Stimulated activated CD8-positive, alpha-beta memory T cell treated with anti-CD3 and anti-CD28 coated beads, Interleukin-15, amount 100 ng/mL, for 48 hours (primary cell): ENCODE data around the gene STEAP1B.
"Not testable (repeated sequence)": the region's sequence is repeated elsewhere in the genome, so short reads cannot be mapped to it uniquely, and the experiment has no call there.

Experiments
- DNase-seq, 2 donors: peaks; one replicate each; pipeline ENCODE4 v3.0.0-alpha.2; 2020; ENCODE audit warnings: low read depth in 2 of 2

Gene STEAP1B

DNA sequence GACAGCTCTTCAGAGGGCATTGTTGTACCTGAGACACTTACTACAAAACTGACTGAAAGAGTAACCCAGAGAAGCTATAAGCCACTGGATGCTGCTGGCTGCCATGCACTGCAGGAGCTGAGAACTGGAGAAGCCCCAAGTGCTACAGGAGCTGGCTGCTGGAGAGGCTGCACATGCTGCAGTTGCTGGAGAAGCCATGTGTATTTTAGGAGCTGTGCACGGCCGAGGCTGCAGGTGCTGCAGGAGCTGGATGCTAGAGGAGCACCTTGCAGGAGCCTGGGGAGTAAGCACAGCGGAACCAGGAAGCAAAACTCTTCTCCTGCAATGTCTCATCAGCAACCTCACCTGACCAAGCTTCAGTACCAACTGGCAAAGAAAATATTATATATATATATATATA lies 45.5 kb downstream of the STEAP1B start:
- DNase-seq = no peak

GRCh38 chr7:22452960-22453558 lies 46.9 kb downstream of the STEAP1B start:
- DNase-seq = no peak

- DNase-seq = peak; percentile 13 to 15
These were observed 47.6 kb downstream of the STEAP1B start for GRCh38 chr7:22452142-22452959.

GRCh38 chr7:22450013-22450412 lies 50.0 kb downstream of the STEAP1B start:
- not testable (repeated sequence) for DNase-seq

DNA sequence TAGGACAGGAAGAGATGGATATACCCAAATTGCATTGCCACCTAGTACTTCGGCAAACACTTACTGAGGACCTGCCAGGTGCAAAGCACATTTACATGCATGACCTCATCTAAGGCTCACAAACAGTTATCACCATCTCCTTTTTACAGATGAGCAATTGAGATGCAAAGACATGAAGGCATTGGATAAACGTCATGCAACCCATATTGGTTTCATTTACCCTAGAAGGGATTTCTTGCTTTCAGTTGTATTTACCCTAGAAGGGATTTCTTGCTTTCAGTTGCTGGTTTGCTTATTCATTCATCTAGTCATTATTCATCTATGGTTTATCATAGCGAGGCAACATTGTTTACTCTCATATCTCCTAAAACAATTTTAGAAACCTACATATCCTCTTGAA lies 52.2 kb downstream of the STEAP1B start:
- no peak for DNase-seq

GRCh38 chr7:22447008-22447407 lies 53.0 kb downstream of the STEAP1B start:
- DNase-seq = no peak

DNA sequence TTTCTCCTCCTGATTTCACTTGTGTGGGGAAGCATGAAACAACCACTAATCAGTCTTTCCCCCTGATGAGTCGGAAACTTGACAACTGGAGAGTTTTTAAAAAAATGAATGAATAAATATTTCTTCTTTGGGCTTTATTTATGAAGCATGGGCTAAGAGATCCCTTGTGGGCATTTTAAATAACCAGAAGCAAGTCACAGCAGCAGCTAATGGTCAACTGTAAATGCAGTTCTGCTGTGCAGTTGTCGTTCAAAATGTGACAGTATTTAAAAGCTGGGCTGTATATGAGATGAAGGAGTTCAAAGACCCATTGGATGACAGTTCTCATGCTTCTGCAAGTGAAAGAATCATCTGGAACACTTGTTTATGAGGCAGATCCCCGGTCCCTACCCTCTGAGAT lies 54.1 kb downstream of the STEAP1B start:
- no peak for DNase-seq

DNA sequence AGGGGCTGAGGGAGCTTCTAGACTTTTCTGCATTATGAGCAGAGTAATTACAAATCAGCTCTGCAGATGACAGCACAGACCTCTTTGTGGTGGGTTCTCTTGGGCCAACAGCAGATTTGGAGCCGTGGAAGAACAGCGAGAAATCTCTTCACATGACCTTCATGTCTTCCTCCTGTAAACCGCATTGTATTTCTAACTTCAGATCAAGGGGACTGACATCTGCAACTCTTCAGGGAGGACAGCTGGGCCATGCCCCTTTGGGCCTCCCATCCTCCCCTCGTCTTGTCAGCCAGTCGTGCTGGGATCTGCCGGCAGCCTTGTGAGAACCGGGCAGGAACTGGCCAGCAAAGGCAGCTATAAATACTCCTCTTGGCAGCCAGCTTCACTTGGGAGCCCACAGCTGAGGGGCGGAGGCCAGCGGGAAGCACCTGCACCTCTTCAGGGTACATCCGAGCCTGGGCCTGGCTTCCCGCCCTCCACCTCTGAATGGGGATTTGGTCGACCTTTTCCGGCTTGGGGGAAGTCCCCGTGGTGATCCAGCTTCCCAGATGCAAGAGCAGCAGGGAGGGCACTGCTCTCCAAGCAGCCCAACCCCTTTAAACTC lies 54.7 kb downstream of the STEAP1B start:
- no peak for DNase-seq

- DNase-seq = no peak
These were observed 55.6 kb downstream of the STEAP1B start for GRCh38 chr7:22444181-22444971.

DNA sequence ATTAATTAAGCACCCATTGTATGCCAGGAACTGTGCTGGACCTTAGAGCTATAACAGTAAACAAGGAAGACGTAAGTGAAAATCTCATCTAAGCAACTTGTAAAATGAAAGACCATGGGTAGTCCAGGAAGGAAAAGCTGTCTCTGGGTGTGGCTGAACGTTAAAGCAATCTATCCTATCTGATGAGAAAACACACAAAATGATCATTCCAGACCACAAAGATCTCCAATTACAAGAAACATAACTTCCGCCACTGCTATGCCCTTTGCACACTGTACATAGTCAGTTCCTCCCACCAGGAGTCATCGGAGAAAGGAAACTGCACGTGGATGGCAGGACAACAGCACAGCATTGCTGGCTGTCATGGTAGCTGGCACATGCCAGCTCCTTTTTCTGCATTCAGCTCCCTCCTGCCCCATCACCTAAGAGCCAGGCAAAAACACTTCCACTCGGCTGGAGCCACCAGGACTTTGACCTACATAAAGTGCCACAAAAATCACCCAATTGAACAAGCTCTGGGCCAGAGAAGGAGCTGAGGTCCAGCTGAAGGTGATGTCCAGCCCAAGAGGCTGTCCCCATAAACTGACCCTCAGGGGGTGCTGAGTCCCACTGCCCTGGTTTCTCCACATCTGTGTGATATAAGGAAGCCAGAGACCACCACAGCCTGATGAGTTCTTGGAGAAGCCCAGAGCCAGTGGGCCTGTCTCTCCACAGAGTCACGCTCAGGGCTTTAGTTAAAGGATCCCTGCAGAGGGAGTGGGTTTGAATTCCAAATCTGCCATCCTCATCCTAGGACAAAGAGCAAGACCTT lies 56.4 kb downstream of the STEAP1B start:
- DNase-seq = no peak

DNA sequence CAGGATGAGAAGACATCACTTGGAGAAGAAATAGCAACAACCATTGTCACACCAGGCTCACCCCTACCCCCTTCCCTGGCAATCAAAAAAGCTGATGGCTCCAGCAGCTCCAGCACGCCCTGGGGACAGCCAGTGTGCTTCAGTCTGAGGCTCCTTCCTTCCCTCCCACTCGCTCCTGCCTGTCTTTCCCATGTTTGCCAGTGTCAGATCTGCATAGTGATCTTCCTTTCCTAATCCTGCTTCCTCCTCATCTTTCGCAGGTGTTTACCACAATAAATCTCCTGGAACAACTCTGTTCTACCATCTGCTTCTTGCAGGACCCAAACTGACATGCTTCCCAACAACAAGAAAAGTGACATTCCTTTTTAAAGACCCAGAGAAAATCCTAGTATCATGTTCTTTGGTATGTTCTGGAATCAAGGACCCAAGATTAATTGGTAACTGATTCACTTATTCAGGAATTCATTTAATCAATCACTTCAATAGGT lies 57.1 kb downstream of the STEAP1B start:
- no peak for DNase-seq

GRCh38 chr7:22442187-22442881 lies 57.7 kb downstream of the STEAP1B start:
- DNase-seq = no peak

DNA sequence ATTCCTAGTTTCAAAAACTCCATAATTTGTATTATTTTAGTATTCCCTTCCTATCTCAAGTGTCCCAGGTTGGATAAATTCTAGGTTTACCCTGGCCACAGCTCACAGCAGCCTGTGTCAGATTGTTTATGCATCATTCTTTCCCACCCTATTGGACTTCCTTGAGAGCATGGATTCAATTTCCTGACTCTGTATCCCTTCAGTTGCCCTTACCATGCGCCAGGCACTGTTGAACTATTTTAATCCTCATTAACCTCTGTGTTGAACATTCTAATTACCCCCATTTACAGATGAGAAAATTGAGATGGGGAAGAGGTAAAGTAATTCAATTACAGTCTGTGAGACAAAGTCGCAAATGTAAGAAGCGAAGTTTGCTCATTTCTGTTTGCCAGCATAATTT lies 58.8 kb downstream of the STEAP1B start:
- DNase-seq = no peak

- no peak for DNase-seq
These were observed 61.0 kb downstream of the STEAP1B start for GRCh38 chr7:22438994-22439393.

GRCh38 chr7:22436552-22436951 lies 63.4 kb downstream of the STEAP1B start:
- DNase-seq = not testable (repeated sequence)

DNA sequence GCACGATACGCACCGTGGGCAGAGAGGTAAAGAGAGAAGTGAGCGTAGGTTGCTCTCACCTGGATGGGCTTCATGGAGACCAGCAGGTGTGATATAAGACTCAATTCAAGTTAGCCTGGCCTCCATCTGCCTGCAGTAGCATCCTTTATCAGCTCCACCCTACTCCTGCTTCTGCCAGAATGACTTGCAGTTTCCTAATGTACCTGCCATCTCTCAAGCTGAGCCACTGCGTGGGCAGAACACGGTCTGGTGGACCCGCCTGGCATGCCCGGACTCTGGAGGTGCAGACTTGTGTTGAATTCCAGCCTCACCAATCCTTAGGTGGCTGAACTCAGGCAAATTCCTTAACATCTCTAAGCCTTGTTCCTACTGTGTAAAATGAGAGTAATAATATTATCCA lies 64.3 kb downstream of the STEAP1B start:
- no peak for DNase-seq

- DNase-seq = no peak
These were observed 64.9 kb downstream of the STEAP1B start for GRCh38 chr7:22435105-22435504.

- DNase-seq = no peak
These were observed 66.1 kb downstream of the STEAP1B start for GRCh38 chr7:22433710-22434460.

DNA sequence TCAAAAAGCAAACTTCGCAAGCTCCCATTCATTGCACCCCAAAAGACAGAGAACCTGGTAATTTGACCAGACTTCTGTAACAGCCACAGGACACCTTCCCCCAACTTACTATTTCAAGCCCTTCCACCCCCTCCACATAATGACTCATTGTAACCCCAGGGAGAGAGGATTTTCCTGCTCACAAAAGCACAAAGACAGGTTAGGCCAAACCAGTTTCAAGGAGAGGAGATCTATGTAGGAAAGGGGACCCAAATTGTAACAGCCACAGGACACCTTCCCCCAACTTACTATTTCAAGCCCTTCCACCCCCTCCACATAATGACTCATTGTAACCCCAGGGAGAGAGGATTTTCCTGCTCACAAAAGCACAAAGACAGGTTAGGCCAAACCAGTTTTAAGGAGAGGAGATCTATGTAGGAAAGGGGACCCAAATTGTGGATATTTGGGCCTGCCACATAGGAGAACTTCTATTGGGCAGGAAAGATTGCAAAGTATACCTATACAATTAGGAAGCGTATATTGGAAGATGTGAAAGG lies 66.8 kb downstream of the STEAP1B start:
- not testable (repeated sequence) for DNase-seq
